Naive B cell (primary cell): Measurements from ENCODE around the gene CAP1. TPM values are rescaled to one million over a fixed set of nuclear protein-coding genes. Genes with fewer than 3 reads are reported as not detected.
"Not testable (repeated sequence)": the region's sequence is repeated elsewhere in the genome, so short reads cannot be mapped to it uniquely, and the experiment has no call there.

ENCODE experiments used
- ATAC-seq, 2 donors: fragments of 150-1000 bp; cut with Tn5 transposase; 2 replicates each; pipeline ENCODE4 v1.10.0; 2021; ENCODE audit warnings: low read depth in 2 of 2, mild to moderate bottlenecking in 2 of 2, moderate library complexity in 2 of 2
- DNase-seq: peaks from one replicate; pipeline ENCODE4 v3.0.0; 2022
- H3K27ac Mint-ChIP-seq, 6 donors: one replicate each; pipeline ENCODE4 v1.8.0; 2020 to 2022; ENCODE audit warnings: mild to moderate bottlenecking in 6 of 6, mixed read lengths in 6 of 6, moderate library complexity in 5 of 6, inconsistent platforms in 2 of 6
- H3K27me3 Mint-ChIP-seq, 3 donors: one replicate each; pipeline ENCODE4 v1.8.0; 2021 to 2022; ENCODE audit warnings: mixed read lengths in 3 of 3, mild to moderate bottlenecking in 1 of 3
- H3K36me3 Mint-ChIP-seq, 2 donors: one replicate each; pipeline ENCODE4 v1.8.0; 2020 to 2022; ENCODE audit warnings: mixed read lengths in 2 of 2, inconsistent platforms in 1 of 2, mild to moderate bottlenecking in 1 of 2
- H3K4me1 Mint-ChIP-seq, 3 donors: one replicate each; pipeline ENCODE4 v1.8.0; 2020 to 2022; ENCODE audit warnings: mixed read lengths in 3 of 3, inconsistent platforms in 1 of 3, mild to moderate bottlenecking in 1 of 3, moderate library complexity in 1 of 3
- H3K4me3 Mint-ChIP-seq, 8 donors: one replicate each; pipeline ENCODE4 v1.8.0; 2020 to 2022; ENCODE audit warnings: mild to moderate bottlenecking in 8 of 8, mixed read lengths in 8 of 8, moderate library complexity in 8 of 8, inconsistent platforms in 2 of 8
- H3K9me3 Mint-ChIP-seq, 7 donors: one replicate each; pipeline ENCODE4 v1.8.0; 2020 to 2022; ENCODE audit warnings: mixed read lengths in 7 of 7, mild to moderate bottlenecking in 5 of 7, inconsistent platforms in 2 of 7, moderate library complexity in 1 of 7
- polyA plus RNA-seq, 6 donors: library from polyadenylated mRNA; unstranded; fragments of 300-500 nt; fragmentation: Illumina TruSeq; gene quantifications; one replicate each; pipeline ENCODE4 v1.2.3, GENCODE V29; 2021; ENCODE audit warnings: low read depth in 6 of 6

The CAP1 gene
- 100 to 1,000 TPM; 550 to 750 (median 592) TPM for polyA plus RNA-seq

- H3K9me3 Mint-ChIP-seq = no peaks in the 10 kb centered on the region
- H3K4me3 Mint-ChIP-seq = peak within 1 kb of the TSS; percentile 88 to 98 (median 96)
- ATAC-seq = peak; percentile 79 to 81
- peaks cover 0 to 28% of the 10 kb centered on the region in 2 donors for H3K36me3 Mint-ChIP-seq
- peaks cover 43 to 82% (median 76%) of the 10 kb centered on the region in 3 donors for H3K4me1 Mint-ChIP-seq
- no peaks in the 10 kb centered on the region for H3K27me3 Mint-ChIP-seq
- peak; percentile 100 for DNase-seq
- peak within 1 kb of the TSS; percentile 97 to 99 (median 98) for H3K27ac Mint-ChIP-seq
Observed at GRCh38 chr1:40040511-40041465, at the start of gene CAP1. TSS of gene CAP1 (plus strand) at chr1:40040729. CDS start at chr1:40059347, 18,618 bp downstream.

DNA sequence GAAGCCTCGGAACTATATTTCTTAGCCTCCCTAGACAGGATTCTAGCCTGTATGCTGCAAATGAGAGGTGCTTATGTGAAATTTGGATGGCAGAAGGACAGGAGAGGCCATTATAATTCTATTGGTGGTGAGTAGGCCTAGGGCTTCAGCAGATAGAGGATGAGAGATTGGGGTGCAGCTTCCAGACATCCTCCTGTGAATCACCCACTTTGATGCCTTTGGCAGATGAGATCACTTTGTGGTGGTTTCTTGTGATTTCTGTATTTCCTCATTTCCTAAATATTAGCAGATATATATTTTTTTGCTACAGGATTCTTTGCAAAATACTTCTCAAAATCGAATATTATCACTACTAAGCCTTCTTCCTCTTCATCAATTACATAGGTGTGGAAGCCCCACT is 48.3 kb upstream of the CAP1 start:
- DNase-seq (no peak), ATAC-seq (no peak)
- no peaks in the 10 kb centered on the region for H3K9me3 Mint-ChIP-seq
- no peak overlapping the region for H3K4me3 Mint-ChIP-seq
- H3K36me3 Mint-ChIP-seq = no peaks in the 10 kb centered on the region
- H3K4me1 Mint-ChIP-seq = peaks cover 24 to 29% (median 29%) of the 10 kb centered on the region in 3 donors
- H3K27ac Mint-ChIP-seq = no peak overlapping the region
- no peaks in the 10 kb centered on the region for H3K27me3 Mint-ChIP-seq

DNA sequence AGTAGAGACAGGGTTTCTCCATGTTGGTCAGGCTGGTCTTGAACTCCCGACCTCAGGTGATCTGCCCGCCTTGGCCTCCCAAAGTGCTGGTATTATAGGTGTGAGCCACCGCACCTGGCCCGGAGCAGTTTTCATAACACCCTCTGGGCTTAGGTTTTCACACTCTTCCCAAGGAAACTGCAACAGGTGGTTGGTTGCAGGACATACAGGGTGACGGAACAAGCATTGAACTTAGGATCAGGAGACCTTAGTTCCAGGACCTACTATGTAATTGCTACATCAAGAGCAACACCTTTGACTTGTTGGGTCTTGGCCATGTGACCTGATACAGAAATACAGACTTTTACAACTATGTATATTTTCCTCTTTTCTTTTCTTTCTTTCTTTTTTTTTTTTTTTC is 47.6 kb upstream of the CAP1 start:
- ATAC-seq (no peak), DNase-seq (no peak)
- H3K4me1 Mint-ChIP-seq = peaks cover 24 to 29% (median 29%) of the 10 kb centered on the region in 3 donors
- H3K36me3 Mint-ChIP-seq = no peaks in the 10 kb centered on the region
- no peak overlapping the region for H3K4me3 Mint-ChIP-seq
- no peak overlapping the region for H3K27ac Mint-ChIP-seq
- no peaks in the 10 kb centered on the region for H3K9me3 Mint-ChIP-seq
- H3K27me3 Mint-ChIP-seq = no peaks in the 10 kb centered on the region

- Mint-ChIP-seq H3K27me3 (no peaks in the 10 kb centered on the region), H3K36me3 (no peaks in the 10 kb centered on the region), H3K27ac (peak overlapping the region in 5 of 6 donors; percentile 12 to 89 (median 53)), H3K4me3 (peak overlapping the region in 5 of 8 donors; percentile 20 to 80 (median 50)), H3K4me1 (peaks cover 22 to 33% (median 28%) of the 10 kb centered on the region in 3 donors), H3K9me3 (no peaks in the 10 kb centered on the region)
- DNase-seq = peak; percentile 24
- peak; percentile 99 to 100 for ATAC-seq
Observed at GRCh38 chr1:39995973-39996393, 44.5 kb upstream of the CAP1 start.

DNA sequence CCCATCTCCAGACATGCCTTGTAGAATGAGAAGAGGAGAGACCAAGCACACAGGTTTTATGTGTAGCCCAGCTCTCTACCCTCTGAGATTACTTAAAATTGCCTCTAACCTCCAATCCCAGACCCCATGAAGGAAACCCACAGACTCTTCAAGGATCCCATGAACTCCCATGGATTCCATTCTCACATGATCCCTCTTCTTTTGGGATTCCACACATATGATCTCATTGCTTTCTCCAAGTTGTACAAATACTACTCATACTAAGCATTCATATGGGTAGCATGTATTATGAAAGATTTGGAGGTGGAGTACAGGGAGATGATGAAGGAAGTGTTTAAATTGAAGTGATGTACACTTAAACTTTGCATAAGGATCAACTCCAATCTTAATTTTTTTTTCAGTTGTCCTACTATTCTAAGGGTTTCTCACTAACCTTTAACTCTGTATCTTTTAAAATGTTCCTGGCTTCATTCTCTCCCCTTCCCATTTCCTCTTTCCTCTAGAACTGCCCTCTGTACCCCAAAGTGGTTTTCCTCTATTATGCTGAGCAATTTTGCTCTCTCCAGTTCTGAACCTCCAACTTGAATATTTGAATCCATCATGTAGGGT is 44.0 kb upstream of the CAP1 start:
- Mint-ChIP-seq H3K4me1 (peaks cover 27 to 39% (median 33%) of the 10 kb centered on the region in 3 donors), H3K27me3 (no peaks in the 10 kb centered on the region), H3K4me3 (peak overlapping the region in 4 of 8 donors; percentile 17 to 52 (median 50)), H3K9me3 (no peaks in the 10 kb centered on the region), H3K27ac (peak overlapping the region in 4 of 6 donors; percentile 4 to 53 (median 17)), H3K36me3 (no peaks in the 10 kb centered on the region)
- ATAC-seq = no peak
- DNase-seq = no peak

DNA sequence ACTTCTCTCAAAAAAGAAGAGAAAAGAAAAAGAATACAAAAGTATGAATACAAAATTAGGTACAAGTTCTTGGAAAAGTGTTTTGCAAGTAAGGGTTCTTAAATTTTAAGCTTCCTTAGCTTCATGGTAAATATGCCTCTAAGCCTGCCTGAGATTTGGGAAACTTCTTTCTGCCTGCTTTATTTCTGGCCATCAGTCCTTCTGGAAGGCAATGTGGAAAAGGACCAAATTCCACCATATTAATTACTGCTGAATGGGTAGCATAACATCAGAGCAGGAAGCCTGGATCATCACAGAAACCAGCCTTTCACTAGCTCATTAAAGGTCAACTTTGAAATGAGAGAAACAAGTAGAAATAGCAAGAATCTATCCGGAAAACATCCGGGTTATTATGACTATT is 39.1 kb upstream of the CAP1 start:
- H3K9me3 Mint-ChIP-seq = peaks cover 0 to 4% (median 0%) of the 10 kb centered on the region in 7 donors
- H3K27ac Mint-ChIP-seq = no peak overlapping the region
- H3K36me3 Mint-ChIP-seq = no peaks in the 10 kb centered on the region
- DNase-seq = no peak
- peak overlapping the region in 5 of 8 donors; percentile 11 to 64 (median 47) for H3K4me3 Mint-ChIP-seq
- no peak for ATAC-seq
- peaks cover 44 to 64% (median 53%) of the 10 kb centered on the region in 3 donors for H3K4me1 Mint-ChIP-seq
- no peaks in the 10 kb centered on the region for H3K27me3 Mint-ChIP-seq

GRCh38 chr1:40003156-40004093 is 37.1 kb upstream of the CAP1 start:
- peak overlapping the region in 4 of 6 donors; percentile 15 to 78 (median 50) for H3K27ac Mint-ChIP-seq
- ATAC-seq (peak; percentile 94 to 95), DNase-seq (peak; percentile 35)
- H3K36me3 Mint-ChIP-seq = no peaks in the 10 kb centered on the region
- H3K27me3 Mint-ChIP-seq = no peaks in the 10 kb centered on the region
- H3K4me3 Mint-ChIP-seq = peak overlapping the region; percentile 17 to 82 (median 68)
- H3K9me3 Mint-ChIP-seq = peaks cover 0 to 4% (median 0%) of the 10 kb centered on the region in 7 donors
- peaks cover 39 to 64% (median 47%) of the 10 kb centered on the region in 3 donors for H3K4me1 Mint-ChIP-seq

DNA sequence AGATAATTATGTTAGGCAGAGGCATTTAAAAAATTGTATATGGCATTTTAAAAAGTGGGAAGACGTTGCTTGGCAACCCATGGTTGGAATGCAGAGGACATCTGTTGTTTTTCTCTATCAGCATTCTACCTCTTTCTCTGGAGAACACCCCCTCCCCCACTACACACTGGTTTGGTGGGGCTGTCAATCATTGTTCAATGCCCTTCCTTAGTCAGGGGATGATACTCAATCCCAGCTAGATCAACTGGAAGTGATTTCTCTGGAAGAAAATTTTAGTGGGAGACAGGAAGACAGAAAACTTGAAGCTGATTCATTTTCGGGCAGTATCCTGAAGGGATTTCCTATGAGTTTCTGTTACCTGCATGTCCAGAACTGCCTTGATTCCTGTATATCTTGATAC is 35.7 kb upstream of the CAP1 start:
- H3K27ac Mint-ChIP-seq = no peak overlapping the region
- peaks cover 43 to 67% (median 47%) of the 10 kb centered on the region in 3 donors for H3K4me1 Mint-ChIP-seq
- DNase-seq (no peak), ATAC-seq (no peak)
- no peaks in the 10 kb centered on the region for H3K27me3 Mint-ChIP-seq
- peaks cover 0 to 4% (median 0%) of the 10 kb centered on the region in 7 donors for H3K9me3 Mint-ChIP-seq
- peak overlapping the region in 2 of 8 donors; percentile 74 to 79 for H3K4me3 Mint-ChIP-seq
- no peaks in the 10 kb centered on the region for H3K36me3 Mint-ChIP-seq

DNA sequence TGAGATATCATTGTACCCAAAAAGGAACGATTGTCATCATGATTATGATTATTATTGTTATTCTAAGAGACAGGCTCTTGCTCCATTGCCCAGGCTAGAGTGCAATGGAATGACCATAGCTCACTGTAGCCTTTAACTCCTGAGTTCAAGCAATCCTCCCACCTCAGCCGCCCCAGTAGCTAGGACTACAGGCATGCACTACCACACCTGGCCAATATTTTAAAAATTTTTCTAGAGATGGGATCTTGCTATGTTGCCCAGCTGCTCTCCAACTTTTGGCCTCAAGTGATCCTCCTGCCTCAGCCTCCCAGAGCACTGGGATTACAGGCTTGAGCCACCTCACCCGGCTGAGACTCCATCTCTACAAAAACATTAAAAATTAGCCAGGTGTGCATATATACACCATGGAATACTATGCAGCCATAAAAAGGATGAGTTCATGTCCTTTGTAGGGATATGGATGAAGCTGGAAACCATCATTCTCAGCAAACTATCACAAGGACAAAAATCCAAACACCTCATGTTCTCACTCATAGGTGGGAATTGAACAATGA is 33.0 kb upstream of the CAP1 start:
- H3K4me1 Mint-ChIP-seq = peaks cover 26 to 46% (median 27%) of the 10 kb centered on the region in 3 donors
- DNase-seq, H3K36me3 Mint-ChIP-seq, ATAC-seq, H3K9me3 Mint-ChIP-seq, H3K27me3 Mint-ChIP-seq: not testable (repeated sequence)
- peak overlapping the region in 1 of 6 donors; percentile 10 for H3K27ac Mint-ChIP-seq
- peak overlapping the region in 2 of 8 donors; percentile 29 to 63 for H3K4me3 Mint-ChIP-seq

DNA sequence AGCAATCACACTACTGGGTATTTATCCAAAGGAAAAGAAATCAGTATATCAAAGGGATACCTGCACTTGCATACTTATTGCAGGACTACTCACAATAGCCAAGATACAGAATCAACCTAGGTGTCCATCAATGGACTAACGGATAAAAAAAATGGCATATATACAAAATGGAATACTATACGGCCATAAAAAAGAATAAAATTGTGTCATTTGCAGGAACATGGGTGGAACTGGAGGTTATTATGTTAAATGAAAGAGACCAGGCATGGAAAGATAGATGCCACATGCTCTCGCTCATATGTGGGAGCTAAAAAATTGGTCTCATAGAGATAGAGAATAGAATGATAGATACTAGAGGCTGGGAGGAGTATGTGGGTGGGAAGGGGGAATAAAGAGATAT is 29.3 kb upstream of the CAP1 start:
- Mint-ChIP-seq H3K4me1 (peaks cover 12 to 25% (median 21%) of the 10 kb centered on the region in 3 donors), H3K36me3 (no peaks in the 10 kb centered on the region), H3K27me3 (no peaks in the 10 kb centered on the region), H3K9me3 (peaks cover 0 to 3% (median 0%) of the 10 kb centered on the region in 7 donors), H3K4me3 (no peak overlapping the region), H3K27ac (peak overlapping the region in 2 of 6 donors; percentile 6 to 27)
- ATAC-seq = no peak
- no peak for DNase-seq

DNA sequence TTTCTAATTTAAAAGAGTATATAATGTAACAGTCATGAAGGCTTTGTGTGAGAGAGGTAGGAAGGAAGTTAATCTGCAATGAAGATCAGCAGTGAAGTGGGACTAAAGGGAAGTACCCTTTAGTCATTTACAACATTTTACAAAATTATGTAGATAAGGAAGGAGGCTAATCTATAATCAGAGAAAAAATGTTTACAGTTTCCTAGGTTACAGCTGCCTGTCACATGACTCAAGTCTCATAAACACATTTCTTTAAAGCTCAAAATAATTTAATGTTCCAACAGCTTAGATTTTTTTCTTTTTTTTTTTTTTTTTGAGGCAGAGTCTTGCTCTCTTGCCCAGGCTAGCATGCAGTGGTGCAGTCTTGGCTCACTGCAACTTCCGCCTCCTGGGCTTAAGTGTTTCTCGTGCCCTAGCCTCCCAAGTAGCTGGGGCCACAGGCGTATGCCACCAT is 26.2 kb upstream of the CAP1 start:
- H3K36me3 Mint-ChIP-seq = no peaks in the 10 kb centered on the region
- H3K4me3 Mint-ChIP-seq = peak overlapping the region in 2 of 8 donors; percentile 15 to 49
- DNase-seq = peak; percentile 42
- peaks cover 9 to 21% (median 17%) of the 10 kb centered on the region in 3 donors for H3K4me1 Mint-ChIP-seq
- H3K27me3 Mint-ChIP-seq = no peaks in the 10 kb centered on the region
- peak; percentile 95 to 96 for ATAC-seq
- H3K27ac Mint-ChIP-seq = peak overlapping the region in 5 of 6 donors; percentile 10 to 83 (median 31)
- H3K9me3 Mint-ChIP-seq = peaks cover 0 to 3% (median 0%) of the 10 kb centered on the region in 7 donors
